H9 (cell line): ENCODE measurements around the gene GLRA1. TPM values are rescaled to one million over a fixed set of nuclear protein-coding genes. Genes with fewer than 3 reads are reported as not detected.

ENCODE experiments used
- DNase-seq: peaks from one replicate; pipeline ENCODE4 v3.0.0-alpha.2; 2017
- H2AFZ ChIP-seq: one replicate; pipeline ENCODE4 v1.6.1; 2013; ENCODE audit warnings: mild to moderate bottlenecking, low read length, control low read depth, moderate library complexity
- H2AK5ac ChIP-seq: 2 replicates; pipeline ENCODE4 v1.6.1; 2013; ENCODE audit warnings: low read length, control low read depth, mixed read lengths; ENCODE audit not compliant: insufficient read length
- H2BK120ac ChIP-seq: one replicate; pipeline ENCODE4 v1.6.1; 2013; ENCODE audit warnings: low read depth, mild to moderate bottlenecking, low read length, control low read depth, inconsistent platforms; ENCODE audit not compliant: poor library complexity, severe bottlenecking
- H2BK12ac ChIP-seq: 2 replicates; pipeline ENCODE4 v1.6.1; 2013; ENCODE audit warnings: low read length, control low read depth, mixed read lengths, low read depth; ENCODE audit not compliant: insufficient read length
- H2BK15ac ChIP-seq: 2 replicates; pipeline ENCODE4 v1.6.1; 2013; ENCODE audit warnings: low read depth, low read length, control low read depth
- H2BK20ac ChIP-seq: one replicate; pipeline ENCODE4 v1.6.1; 2013; ENCODE audit warnings: low read depth, mild to moderate bottlenecking, low read length, control low read depth, inconsistent platforms; ENCODE audit not compliant: poor library complexity, severe bottlenecking
- H2BK5ac ChIP-seq: 2 replicates; pipeline ENCODE4 v1.6.1; 2013; ENCODE audit warnings: low read length, control low read depth, mixed read lengths; ENCODE audit not compliant: insufficient read length
- H3K14ac ChIP-seq: 2 replicates; pipeline ENCODE4 v1.6.1; 2013; ENCODE audit warnings: low read length, control low read depth; ENCODE audit not compliant: insufficient read depth
- H3K18ac ChIP-seq: 2 replicates; pipeline ENCODE4 v1.6.1; 2013; ENCODE audit warnings: low read depth, mild to moderate bottlenecking, mixed read lengths, low read length, control low read depth; ENCODE audit not compliant: insufficient read length
- H3K23ac ChIP-seq: 2 replicates; pipeline ENCODE4 v1.6.1; 2013; ENCODE audit warnings: low read length, control low read depth, mixed read lengths, low read depth; ENCODE audit not compliant: insufficient read length
- H3K23me2 ChIP-seq: 2 replicates; pipeline ENCODE4 v1.6.1; 2013; ENCODE audit warnings: low read depth, mild to moderate bottlenecking, mixed read lengths, low read length, control low read depth; ENCODE audit not compliant: insufficient read length, poor library complexity, severe bottlenecking
- H3K27ac ChIP-seq: 2 replicates; pipeline ENCODE4 v1.5.1; 2013; ENCODE audit warnings: low read length, control low read depth, mixed read lengths, low read depth; ENCODE audit not compliant: insufficient read length
- H3K27me3 ChIP-seq: 2 replicates; pipeline ENCODE4 v1.6.1; 2013; ENCODE audit warnings: low read length, control low read depth, inconsistent platforms; ENCODE audit not compliant: insufficient read depth
- H3K4ac ChIP-seq: 2 replicates; pipeline ENCODE4 v1.6.1; 2013; ENCODE audit warnings: low read depth, mild to moderate bottlenecking, control low read depth, inconsistent platforms, low read length, moderate library complexity
- H3K4me1 ChIP-seq: 2 replicates; pipeline ENCODE4 v1.6.1; 2013; ENCODE audit warnings: low read length, control low read depth, inconsistent platforms; ENCODE audit not compliant: insufficient read depth
- H3K4me2 ChIP-seq: 2 replicates; pipeline ENCODE4 v1.6.1; 2013; ENCODE audit warnings: low read length, control low read depth, mixed read lengths; ENCODE audit not compliant: insufficient read length, insufficient read depth
- H3K56ac ChIP-seq: 2 replicates; pipeline ENCODE4 v1.6.1; 2013; ENCODE audit warnings: low read depth, mild to moderate bottlenecking, mixed read lengths, low read length, control low read depth; ENCODE audit not compliant: insufficient read length
- H3K79me1 ChIP-seq: 2 replicates; pipeline ENCODE4 v1.6.1; 2013; ENCODE audit warnings: low read depth, mild to moderate bottlenecking, moderate library complexity, low read length, control low read depth, inconsistent platforms; ENCODE audit not compliant: insufficient read depth, poor library complexity, severe bottlenecking
- H3K79me2 ChIP-seq: 2 replicates; pipeline ENCODE4 v1.6.1; 2013; ENCODE audit warnings: low read length, control low read depth, inconsistent platforms; ENCODE audit not compliant: insufficient read depth
- H3K9ac ChIP-seq: 2 replicates; pipeline ENCODE4 v1.6.1; 2013; ENCODE audit warnings: low read length, control low read depth, mixed read lengths; ENCODE audit not compliant: insufficient read length; ENCODE audit errors: extremely low read depth
- H3K9me3 ChIP-seq: one replicate; pipeline ENCODE4 v1.6.1; 2013; ENCODE audit warnings: low read depth, low read length, inconsistent platforms; ENCODE audit not compliant: control insufficient read depth
- H3T11ph ChIP-seq: one replicate; pipeline ENCODE4 v1.6.1; 2013; ENCODE audit warnings: mild to moderate bottlenecking, low read length, control low read depth, inconsistent platforms
- H4K20me1 ChIP-seq: one replicate; pipeline ENCODE4 v1.6.1; 2013; ENCODE audit not compliant: control insufficient read depth, insufficient read length, insufficient read depth
- H4K5ac ChIP-seq: 2 replicates; pipeline ENCODE4 v1.6.1; 2013; ENCODE audit warnings: low read depth, mild to moderate bottlenecking, mixed read lengths, low read length, control low read depth; ENCODE audit not compliant: insufficient read length
- H4K8ac ChIP-seq: replicated peaks from 2 replicates; pipeline ENCODE4 v1.6.1; 2013; ENCODE audit warnings: low read length, control low read depth, mixed read lengths, low read depth; ENCODE audit not compliant: insufficient read length
- H4K91ac ChIP-seq: 2 replicates; pipeline ENCODE4 v1.6.1; 2013; ENCODE audit warnings: low read depth, mild to moderate bottlenecking, moderate library complexity, mixed read lengths, low read length, control low read depth; ENCODE audit not compliant: insufficient read length
- H3K27ac Mint-ChIP-seq, 3 experiments: 2 replicates in 2 of 3; 3 replicates in 1 of 3; pipeline ENCODE4 v1.8.0; 2020 to 2021; ENCODE audit warnings: mixed read lengths in 3 of 3, mild to moderate bottlenecking in 1 of 3, moderate library complexity in 1 of 3
- H3K27me3 Mint-ChIP-seq: 2 replicates; pipeline ENCODE4 v1.8.0; 2021; ENCODE audit warnings: low read depth, mild to moderate bottlenecking, moderate library complexity, mixed read lengths
- H3K36me3 Mint-ChIP-seq, 3 experiments: 2 replicates in 2 of 3; 3 replicates in 1 of 3; pipeline ENCODE4 v1.8.0; 2020 to 2021; ENCODE audit warnings: low read depth in 3 of 3, mixed read lengths in 3 of 3; ENCODE audit not compliant: insufficient read depth in 1 of 3
- H3K4me1 Mint-ChIP-seq, 2 experiments: 2 replicates each; pipeline ENCODE4 v1.8.0; 2020; ENCODE audit warnings: mixed read lengths in 2 of 2
- H3K4me3 Mint-ChIP-seq, 2 experiments: 2 replicates in 1 of 2; 3 replicates in 1 of 2; pipeline ENCODE4 v1.8.0; 2020 to 2021; ENCODE audit warnings: mild to moderate bottlenecking in 2 of 2, mixed read lengths in 2 of 2, moderate library complexity in 1 of 2
- H3K9me3 Mint-ChIP-seq, 2 experiments: 2 replicates in 1 of 2; 3 replicates in 1 of 2; pipeline ENCODE4 v1.8.0; 2020; ENCODE audit warnings: mild to moderate bottlenecking in 2 of 2, mixed read lengths in 2 of 2, moderate library complexity in 1 of 2
- CTCF ChIP-seq: fragments of 200-600 bp; sonication (generic); conservative IDR thresholded peaks from 3 replicates; pipeline ENCODE4 v1.8.0; 2021; ENCODE audit warnings: antibody characterized with exemption, mild to moderate bottlenecking
- WGBS: extraction: QIAGEN DNeasy Blood & Tissue Kit; methylation state at CpG from one replicate; pipeline ENCODE4 v1.1.7; 2013; ENCODE audit warnings: missing lambda C conversion rate, low lambda C conversion rate, mixed read lengths; ENCODE audit not compliant: insufficient read length; ENCODE audit errors: extremely low coverage; 5-methylcytosine and 5-hydroxymethylcytosine counted together
- total RNA-seq: library from RNA; stranded (reverse); gene quantifications from 2 replicates; pipeline ENCODE4 v1.2.1, GENCODE V29; 2021

Gene GLRA1
- total RNA-seq, 1 experiment from 2014 or later: not detected

- H2BK5ac ChIP-seq: no peak overlapping the region
- no peaks in the 10 kb centered on the region for H3K4me1 ChIP-seq
- no peaks in the 10 kb centered on the region for H3K9me3 ChIP-seq
- H3K4ac ChIP-seq: no peak overlapping the region
- no peak overlapping the region for H2BK120ac ChIP-seq
- H4K8ac ChIP-seq: no peak overlapping the region
- peaks cover 19% of the 10 kb centered on the region; the same call in 1 of the 2 replicates for H3K79me2 ChIP-seq
- no peak overlapping the region for H2BK12ac ChIP-seq
- H3K4me1 Mint-ChIP-seq: no peaks in the 10 kb centered on the region
- no peak overlapping the region for H2AFZ ChIP-seq
- no peak overlapping the region for H4K91ac ChIP-seq
- no peak overlapping the region for H2AK5ac ChIP-seq
- no peak for TF ChIP-seq CTCF
- H4K5ac ChIP-seq: no peak overlapping the region
- no peak overlapping the region for H2BK20ac ChIP-seq
- H3K79me1 ChIP-seq: peaks cover 16% of the 10 kb centered on the region
- no peak overlapping the region for H3K9ac ChIP-seq
- H3K14ac ChIP-seq: no peak overlapping the region
- H3K36me3 Mint-ChIP-seq: peaks cover 62 to 97% (median 96%) of the 10 kb centered on the region in 3 experiments; a peak in 6 of 7 replicates
- no peak overlapping the region for H3K23ac ChIP-seq
- H3K56ac ChIP-seq: no peak overlapping the region
- no peaks in the 10 kb centered on the region for H3K9me3 Mint-ChIP-seq
- no peak overlapping the region for H3K4me2 ChIP-seq
- WGBS: no CpG with 5 or more reads among the region's 1 CpG
- no peak overlapping the region for H2BK15ac ChIP-seq
- H3K27me3 Mint-ChIP-seq: no peaks in the 10 kb centered on the region; the same call in 1 of the 2 replicates
- H3K18ac ChIP-seq: no peak overlapping the region
- no peak overlapping the region for H3K27ac ChIP-seq
- H3K27me3 ChIP-seq: no peaks in the 10 kb centered on the region
- no peak for DNase-seq
- no peaks in the 10 kb centered on the region for H3K23me2 ChIP-seq
- H3T11ph ChIP-seq: no peak overlapping the region
- no peaks in the 10 kb centered on the region for H4K20me1 ChIP-seq
- no peak overlapping the region for H3K4me3 Mint-ChIP-seq
- H3K27ac Mint-ChIP-seq: peak overlapping the region in 1 of 3 experiments; percentile 73; a peak in 1 of 7 replicates
Observed at GRCh38 chr5:151795426-151795825, 129.2 kb downstream of the GLRA1 start.
